Gastrocnemius medialis (tissue), 4 donors: Measurements from ENCODE around the gene ENPP1. TPM values are rescaled to one million over a fixed set of nuclear protein-coding genes. Genes with fewer than 3 reads are reported as not detected.

Source experiments
- ATAC-seq, 2 donors: fragments of 150-250 bp; one replicate each; pipeline ENCODE4 v1.9.1; 2016
- DNase-seq, 2 donors: peaks; one replicate each; pipeline ENCODE4 v3.0.0-alpha.2; 2019
- H3K27ac ChIP-seq, 4 donors: fragments of 200-600 bp; sonication (generic); 1 replicate in 1 of 4; 2 replicates in 3 of 4; pipeline ENCODE4 v1.5.1; 2016 to 2018; ENCODE audit warnings: mild to moderate bottlenecking in 2 of 4, moderate library complexity in 1 of 4
- H3K27me3 ChIP-seq, 3 donors: fragments of 200-600 bp; sonication (generic) in 2 of 3; 1 replicate in 1 of 3; 2 replicates in 2 of 3; pipeline versions ENCODE4 v1.5.1 to v1.6.0; 2016 to 2019; ENCODE audit warnings: mild to moderate bottlenecking in 1 of 3, moderate library complexity in 1 of 3
- H3K36me3 ChIP-seq, 2 donors: fragments of 200-600 bp; sonication (generic) in 1 of 2; one replicate each; pipeline ENCODE4 v1.5.1; 2017 to 2018
- H3K4me1 ChIP-seq, 2 donors: fragments of 200-600 bp; sonication (generic) in 1 of 2; one replicate each; pipeline ENCODE4 v1.5.1; 2016 to 2017; ENCODE audit warnings: mild to moderate bottlenecking in 2 of 2
- H3K4me3 ChIP-seq, 4 donors: fragments of 200-600 bp; sonication (generic) in 3 of 4; 1 replicate in 1 of 4; 2 replicates in 3 of 4; pipeline ENCODE4 v1.5.1; 2016 to 2019; ENCODE audit warnings: mild to moderate bottlenecking in 2 of 4
- H3K9me3 ChIP-seq, 3 donors: fragments of 200-600 bp; sonication (generic) in 2 of 3; 1 replicate in 1 of 3; 2 replicates in 2 of 3; pipeline ENCODE4 v1.5.1; 2016 to 2019
- POLR2A ChIP-seq, 2 donors: fragments of 450-650 bp; IDR thresholded peaks; one replicate each; pipeline ENCODE4 v1.6.1; 2017; ENCODE audit warnings: antibody characterized with exemption in 2 of 2, mild to moderate bottlenecking in 2 of 2, moderate library complexity in 2 of 2
- in situ Hi-C, 4 donors: fragments of 200-750 bp; cut with MboI; loops; one replicate each; pipeline versions ENCODE4 v1.15.0 to v1.8.0; 2017; ENCODE audit warnings: low sequenced_read_pairs in 4 of 4
- intact Hi-C: fragments of 100-400 bp; cut with DNase I; formaldehyde crosslinking; loops from one replicate; pipeline ENCODE4 v1.15.1; 2023; ENCODE audit warnings: low total_unique reads
- total RNA-seq, 4 donors: library from RNA; depleted of rRNA; stranded (reverse); fragments of >200 nt; gene quantifications; one replicate each; pipeline versions ENCODE4 v1.1.0 to v1.2.3, GENCODE V29; 2016
- TF ChIP-seq, protein P1 (sequence below), 5 experiments: fragments of 450-650 bp in 3 of 5; fragments of 200-600 bp in 2 of 5; sonication (generic) in 2 of 5; IDR thresholded peaks in 4 of 5; conservative IDR thresholded peaks in 1 of 5; 1 replicate in 4 of 5; 2 replicates in 1 of 5; pipeline ENCODE4 v1.5.1; 2016 to 2019; ENCODE audit warnings: antibody characterized with exemption in 5 of 5, mild to moderate bottlenecking in 3 of 5, moderate library complexity in 3 of 5

The ENPP1 gene
- total RNA-seq, 4 donors from 2014 or later, result 3.1 to 5.0 (median 4.0) TPM

DNA sequence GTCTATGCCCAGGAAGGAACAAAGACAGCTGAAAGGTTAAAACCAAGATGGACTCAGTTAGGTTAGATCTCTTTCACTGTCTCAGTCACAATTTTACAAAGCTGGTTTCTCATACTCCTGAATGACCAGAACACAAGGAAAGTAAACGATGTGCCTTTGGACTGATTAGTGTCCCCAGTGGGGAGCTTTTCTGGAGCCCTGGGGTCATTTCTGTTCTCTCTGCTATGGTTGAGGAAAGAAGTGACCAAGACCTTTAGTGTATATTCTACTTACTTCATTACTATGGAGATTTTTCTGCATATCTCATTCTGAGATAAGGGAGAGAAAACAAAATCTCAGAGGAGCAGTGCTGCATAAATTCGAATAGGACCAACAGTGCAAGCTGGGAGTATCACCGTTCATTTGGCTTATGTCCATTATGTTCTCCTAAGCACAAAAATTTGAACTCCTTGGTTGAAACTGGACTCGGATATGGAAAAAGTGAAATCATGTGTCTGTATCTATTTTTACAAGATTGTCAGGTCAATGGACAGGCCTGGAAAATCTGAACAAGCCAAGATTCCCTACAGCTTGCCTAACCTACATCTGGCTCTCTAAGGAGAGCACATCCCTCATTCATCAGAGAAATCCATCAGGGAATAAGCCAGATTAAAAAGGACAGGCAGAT lies 34.4 kb upstream of the ENPP1 start:
- Histone ChIP-seq H3K36me3 (no peaks in the 10 kb centered on the region), H3K4me3 (no peak overlapping the region), H3K27ac (peak overlapping the region in 2 of 4 donors; percentile 13 to 47), H3K4me1 (peaks cover 4 to 11% of the 10 kb centered on the region in 2 donors), H3K9me3 (no peaks in the 10 kb centered on the region), H3K27me3 (no peaks in the 10 kb centered on the region)
- intact Hi-C loops (no loop called here), in situ Hi-C loops (no loop called here)
- TF ChIP-seq POLR2A (IDR thresholded peaks at IDR 0.05), result no peak
- TF ChIP-seq, protein P1, sequence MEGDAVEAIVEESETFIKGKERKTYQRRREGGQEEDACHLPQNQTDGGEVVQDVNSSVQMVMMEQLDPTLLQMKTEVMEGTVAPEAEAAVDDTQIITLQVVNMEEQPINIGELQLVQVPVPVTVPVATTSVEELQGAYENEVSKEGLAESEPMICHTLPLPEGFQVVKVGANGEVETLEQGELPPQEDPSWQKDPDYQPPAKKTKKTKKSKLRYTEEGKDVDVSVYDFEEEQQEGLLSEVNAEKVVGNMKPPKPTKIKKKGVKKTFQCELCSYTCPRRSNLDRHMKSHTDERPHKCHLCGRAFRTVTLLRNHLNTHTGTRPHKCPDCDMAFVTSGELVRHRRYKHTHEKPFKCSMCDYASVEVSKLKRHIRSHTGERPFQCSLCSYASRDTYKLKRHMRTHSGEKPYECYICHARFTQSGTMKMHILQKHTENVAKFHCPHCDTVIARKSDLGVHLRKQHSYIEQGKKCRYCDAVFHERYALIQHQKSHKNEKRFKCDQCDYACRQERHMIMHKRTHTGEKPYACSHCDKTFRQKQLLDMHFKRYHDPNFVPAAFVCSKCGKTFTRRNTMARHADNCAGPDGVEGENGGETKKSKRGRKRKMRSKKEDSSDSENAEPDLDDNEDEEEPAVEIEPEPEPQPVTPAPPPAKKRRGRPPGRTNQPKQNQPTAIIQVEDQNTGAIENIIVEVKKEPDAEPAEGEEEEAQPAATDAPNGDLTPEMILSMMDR (IDR thresholded peaks at IDR 0.05 in 4 of 5, conservative IDR thresholded peaks at IDR 0.05 in 1 of 5), result no peak
- ATAC-seq (peak in 1 of 2 donors; percentile 52), DNase-seq (no peak)

DNA sequence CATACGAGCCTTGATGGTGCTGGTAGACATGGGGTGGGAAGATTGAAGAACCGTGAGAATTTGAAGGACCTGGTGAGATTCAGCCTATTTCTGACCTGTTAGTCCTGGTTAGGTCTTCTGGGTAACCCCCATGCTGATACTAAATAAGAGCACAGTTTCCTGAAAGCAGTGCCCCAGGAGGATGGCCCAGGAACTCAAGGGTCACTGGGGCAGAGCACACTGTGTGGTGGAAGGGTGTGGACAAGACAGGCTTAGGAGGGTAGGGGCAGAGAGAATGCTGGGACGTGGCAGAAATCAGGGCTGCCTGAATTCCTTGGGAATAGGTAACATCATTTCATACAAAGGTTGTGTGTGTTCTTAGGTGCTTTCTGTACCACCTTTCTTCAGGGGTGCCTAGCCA lies 31.9 kb upstream of the ENPP1 start:
- H3K27ac ChIP-seq, result no peak overlapping the region
- in situ Hi-C loops (no loop called here), intact Hi-C loops (no loop called here)

DNA sequence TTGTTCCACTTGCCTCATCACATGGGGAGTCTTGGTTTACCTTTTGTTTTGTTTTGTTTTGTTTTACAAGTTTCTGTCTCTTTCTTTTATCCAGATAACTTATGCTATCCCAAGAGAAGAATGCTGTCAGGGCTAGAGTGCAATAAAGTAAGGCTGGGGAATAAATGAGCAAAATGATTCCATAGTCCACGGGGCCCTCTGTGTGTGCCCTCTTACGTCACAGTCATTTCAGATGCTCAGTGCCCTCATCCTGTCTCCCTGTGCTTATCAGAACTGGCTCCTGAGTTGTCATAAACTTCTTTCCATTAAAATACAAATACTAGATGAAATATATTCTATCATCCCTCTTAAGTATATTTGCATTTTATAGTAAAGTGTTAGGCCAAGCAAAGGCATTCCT lies 30.8 kb upstream of the ENPP1 start:
- in situ Hi-C loops (no loop called here), intact Hi-C loops (no loop called here)
- Histone ChIP-seq H3K27me3 (no peaks in the 10 kb centered on the region), H3K27ac (no peak overlapping the region), H3K9me3 (no peaks in the 10 kb centered on the region), H3K4me1 (peaks cover 4 to 7% of the 10 kb centered on the region in 2 donors), H3K4me3 (no peak overlapping the region), H3K36me3 (no peaks in the 10 kb centered on the region)
- no peak for ATAC-seq
- TF ChIP-seq POLR2A (IDR thresholded peaks at IDR 0.05), result no peak
- TF ChIP-seq, protein P1 (IDR thresholded peaks at IDR 0.05 in 4 of 5, conservative IDR thresholded peaks at IDR 0.05 in 1 of 5), result no peak
- no peak for DNase-seq

More for the DNA sequence above, 31.9 kb upstream of the ENPP1 start:
- no peaks in the 10 kb centered on the region for H3K36me3 ChIP-seq
- H3K9me3 ChIP-seq, result no peaks in the 10 kb centered on the region
- H3K27me3 ChIP-seq, result no peaks in the 10 kb centered on the region
- ATAC-seq (no peak), DNase-seq (no peak)
- peaks cover 4 to 10% of the 10 kb centered on the region in 2 donors for H3K4me1 ChIP-seq
- H3K4me3 ChIP-seq, result no peak overlapping the region
- TF ChIP-seq POLR2A (IDR thresholded peaks at IDR 0.05), result no peak
- TF ChIP-seq, protein P1 (IDR thresholded peaks at IDR 0.05 in 4 of 5, conservative IDR thresholded peaks at IDR 0.05 in 1 of 5), result no peak

DNA sequence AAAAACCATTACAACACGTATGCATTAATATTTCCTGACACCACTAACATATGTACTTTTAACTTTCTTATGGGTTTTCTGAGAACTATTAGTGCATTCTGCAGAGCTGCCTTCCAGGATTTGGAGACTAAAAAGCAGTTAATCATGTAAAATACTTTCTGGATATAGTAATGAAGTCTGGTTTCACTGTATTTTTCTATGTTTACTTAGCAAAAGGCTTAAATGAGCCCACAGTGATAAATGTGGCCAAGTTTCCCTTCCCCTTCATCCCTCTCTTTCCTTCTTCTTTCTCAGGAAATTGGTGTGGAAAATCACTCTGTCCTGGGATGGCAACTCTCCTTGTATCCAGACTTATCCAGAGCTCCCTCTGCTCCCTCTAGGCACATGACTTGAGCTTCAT lies 29.7 kb upstream of the ENPP1 start:
- ATAC-seq (no peak), DNase-seq (no peak)
- Histone ChIP-seq H3K27me3 (no peaks in the 10 kb centered on the region), H3K9me3 (no peaks in the 10 kb centered on the region), H3K27ac (no peak overlapping the region), H3K4me3 (no peak overlapping the region), H3K36me3 (no peaks in the 10 kb centered on the region), H3K4me1 (peaks cover 0 to 4% of the 10 kb centered on the region in 2 donors)
- in situ Hi-C loops, result no loop called here
- intact Hi-C loops, result no loop called here
- TF ChIP-seq, protein P1 (IDR thresholded peaks at IDR 0.05 in 4 of 5, conservative IDR thresholded peaks at IDR 0.05 in 1 of 5), result no peak
- no peak for TF ChIP-seq POLR2A (IDR thresholded peaks at IDR 0.05)

DNA sequence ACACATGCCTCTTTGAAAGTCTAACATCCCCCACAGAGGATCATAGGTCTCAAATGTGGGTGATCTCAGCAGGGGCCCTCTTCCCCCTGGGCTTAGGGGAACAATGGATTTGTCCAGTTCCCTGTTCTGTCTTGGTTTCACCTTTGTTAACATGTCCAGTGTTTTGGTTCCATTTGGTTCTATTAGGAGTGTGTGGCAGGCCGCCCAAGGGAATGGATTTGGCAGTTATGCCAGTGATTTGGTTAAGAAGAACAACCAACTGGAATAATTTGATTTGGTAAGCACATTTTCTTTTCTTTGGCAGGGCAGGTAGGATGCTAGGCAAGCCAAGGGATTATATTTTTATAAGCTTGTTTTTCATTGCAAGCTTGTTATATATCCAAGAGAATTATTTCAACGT lies 28.5 kb upstream of the ENPP1 start:
- in situ Hi-C loops (no loop called here), intact Hi-C loops (no loop called here)
- Histone ChIP-seq H3K27ac (no peak overlapping the region), H3K4me1 (peaks cover 0 to 2% of the 10 kb centered on the region in 2 donors), H3K36me3 (no peaks in the 10 kb centered on the region), H3K9me3 (no peaks in the 10 kb centered on the region), H3K27me3 (no peaks in the 10 kb centered on the region), H3K4me3 (no peak overlapping the region)
- no peak for ATAC-seq
- no peak for TF ChIP-seq POLR2A (IDR thresholded peaks at IDR 0.05)
- TF ChIP-seq, protein P1 (IDR thresholded peaks at IDR 0.05 in 4 of 5, conservative IDR thresholded peaks at IDR 0.05 in 1 of 5), result no peak
- no peak for DNase-seq
